GM19240 (cell line): Measurements from ENCODE around the gene TRABD2B.

Experiments used
- DNase-seq: peaks from one replicate; pipeline ENCODE4 v3.0.0; 2011; ENCODE audit warnings: low spot score; ENCODE audit not compliant: insufficient read length

Gene TRABD2B

DNA sequence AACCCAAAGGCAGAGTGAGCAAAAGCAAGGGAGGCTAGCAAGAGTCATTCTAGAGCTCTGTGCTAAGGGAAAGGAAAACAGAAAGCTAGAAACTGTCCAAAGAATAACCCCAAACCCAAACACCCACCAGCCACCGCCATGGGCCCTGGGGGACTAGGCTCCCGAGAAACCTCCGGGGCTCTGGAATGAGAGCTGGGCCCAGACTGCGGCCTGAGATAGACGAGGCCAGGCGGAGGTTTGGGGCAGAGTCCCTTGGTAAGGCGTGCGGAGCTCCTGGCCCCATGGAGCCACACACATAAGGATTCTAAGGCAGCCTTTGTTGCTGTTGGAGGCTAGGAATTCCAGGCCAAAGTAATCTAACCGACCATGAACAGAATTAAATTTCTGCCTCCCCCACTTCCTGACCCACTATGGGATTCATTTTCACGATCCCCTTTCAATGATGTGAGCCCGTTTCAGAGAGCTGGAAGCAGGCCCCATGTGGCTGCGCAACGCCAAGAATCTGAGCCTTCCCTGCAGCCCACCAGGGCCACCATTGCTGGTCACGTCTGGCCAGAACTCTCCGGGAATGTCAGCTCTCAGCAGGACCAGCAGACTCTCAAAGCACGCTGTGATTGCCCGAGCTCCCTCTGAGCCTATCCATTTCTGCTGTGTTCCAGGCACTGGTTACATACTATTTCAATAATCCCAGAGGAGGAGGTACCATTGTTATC lies 145.0 kb downstream of the TRABD2B start:
- no peak for DNase-seq

- no peak for DNase-seq
These were observed 146.7 kb downstream of the TRABD2B start for GRCh38 chr1:47850451-47850850.

DNA sequence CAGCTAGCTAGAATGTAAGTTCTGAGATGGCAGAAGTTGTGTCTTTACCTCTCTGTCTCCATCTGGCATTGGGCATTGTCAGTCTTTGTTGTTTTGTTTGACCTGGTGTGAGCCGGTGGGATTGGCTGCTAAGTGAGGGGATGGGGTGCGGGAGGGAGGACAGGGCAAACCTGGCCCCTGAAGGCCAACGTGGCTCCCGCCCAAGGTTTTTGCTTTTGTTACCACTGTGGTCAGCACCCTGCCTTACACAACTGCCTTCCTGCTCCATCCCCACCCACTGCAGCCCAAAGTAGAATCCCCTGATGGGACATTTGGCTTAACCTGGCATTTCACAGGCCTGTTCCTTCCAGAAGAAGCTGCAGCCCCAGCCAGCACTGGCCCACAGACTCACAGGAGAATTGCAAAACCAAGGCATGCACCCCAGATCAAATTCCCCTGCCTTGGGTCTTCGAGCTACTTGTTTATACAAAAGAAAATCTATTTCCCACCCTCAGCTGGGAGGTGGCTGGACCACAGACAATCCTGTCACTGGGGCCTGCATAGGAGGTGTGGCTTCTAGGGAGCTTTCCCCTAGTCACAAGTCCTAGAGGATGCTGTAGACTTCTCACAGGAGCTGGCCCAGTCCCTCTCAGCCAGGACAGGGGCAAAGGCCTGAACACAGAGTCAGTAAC lies 147.5 kb downstream of the TRABD2B start:
- DNase-seq = no peak

DNA sequence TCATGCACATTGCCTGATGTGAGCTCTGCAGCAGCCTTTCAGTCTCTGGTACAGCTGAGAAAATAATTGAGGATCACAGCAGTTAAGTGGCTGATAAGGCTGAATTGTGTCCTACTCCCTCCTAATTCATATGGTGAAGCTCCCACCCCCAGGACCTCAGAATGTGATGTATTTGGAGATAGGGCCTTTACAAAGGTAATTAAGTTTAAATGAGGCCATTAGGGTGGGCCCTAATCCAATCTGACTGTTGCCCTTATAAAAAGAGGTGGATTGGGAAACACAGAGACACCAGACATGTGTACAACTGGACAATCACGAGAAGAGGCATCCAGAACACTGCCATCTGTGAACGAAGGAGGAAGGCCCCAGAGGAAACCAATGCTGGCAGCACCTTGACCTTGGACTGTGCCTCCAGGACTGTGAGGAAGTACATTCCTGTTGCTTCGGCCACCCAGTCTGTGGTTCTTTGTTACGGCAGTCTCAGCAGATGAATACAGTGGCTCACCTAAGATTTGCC lies 148.1 kb downstream of the TRABD2B start:
- no peak for DNase-seq

DNA sequence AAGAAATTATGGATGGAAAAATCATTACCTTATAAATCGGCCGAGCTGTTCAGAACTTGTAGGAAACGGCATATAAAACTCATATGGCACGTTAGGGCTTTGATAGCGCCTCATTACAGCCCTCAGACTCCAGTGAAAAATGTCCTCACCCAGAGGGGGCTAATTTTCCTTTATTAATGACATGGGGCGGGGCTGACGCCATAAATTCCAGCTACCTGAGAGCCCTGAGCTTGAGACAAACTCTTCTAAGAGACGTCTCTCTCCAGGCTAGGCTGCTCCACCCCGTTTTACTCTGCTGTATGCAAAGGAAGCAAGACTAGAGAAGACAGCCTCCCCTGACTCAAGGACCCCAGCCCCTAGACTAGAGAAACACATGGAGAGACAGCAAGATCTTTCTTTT lies 149.4 kb downstream of the TRABD2B start:
- no peak for DNase-seq

- no peak for DNase-seq
These were observed 152.6 kb downstream of the TRABD2B start for GRCh38 chr1:47844558-47844955.

DNA sequence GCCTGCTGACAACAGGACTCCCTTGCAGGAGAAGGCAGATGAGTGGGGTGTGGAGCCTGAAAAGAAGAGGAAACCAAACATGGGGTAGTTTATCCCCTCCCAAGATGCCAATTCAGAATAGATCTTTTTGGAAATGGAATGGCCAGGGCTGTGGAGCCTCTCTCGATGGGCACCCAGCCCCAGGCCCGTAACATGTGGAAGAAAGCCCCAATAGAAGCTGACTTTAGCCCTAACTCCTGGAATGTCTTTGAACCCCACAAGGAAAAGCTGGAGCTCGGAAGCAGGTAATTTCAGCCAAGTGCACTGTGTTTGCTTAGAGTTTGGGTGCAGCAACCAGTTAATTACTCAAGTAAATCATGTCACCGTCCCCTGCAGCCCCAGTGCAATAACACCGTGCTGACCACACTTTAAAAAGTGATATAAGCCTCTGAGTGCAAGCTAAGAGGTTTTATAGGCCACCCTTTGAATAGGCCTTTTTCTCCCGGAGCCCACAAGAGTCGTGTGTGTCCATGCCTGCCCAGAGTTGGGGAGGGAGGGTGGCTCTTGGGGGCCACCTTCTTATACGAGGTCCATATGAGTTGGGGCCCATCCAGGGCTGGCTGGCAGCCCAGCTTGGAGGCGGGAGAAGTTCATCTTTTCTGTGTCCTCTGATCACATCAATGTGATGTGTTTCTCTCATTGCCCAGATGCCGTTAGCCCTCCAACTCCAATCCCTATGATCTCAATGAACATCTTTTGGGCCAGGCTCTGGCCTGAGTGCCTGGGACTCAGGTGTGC lies 153.2 kb downstream of the TRABD2B start:
- DNase-seq = no peak

DNA sequence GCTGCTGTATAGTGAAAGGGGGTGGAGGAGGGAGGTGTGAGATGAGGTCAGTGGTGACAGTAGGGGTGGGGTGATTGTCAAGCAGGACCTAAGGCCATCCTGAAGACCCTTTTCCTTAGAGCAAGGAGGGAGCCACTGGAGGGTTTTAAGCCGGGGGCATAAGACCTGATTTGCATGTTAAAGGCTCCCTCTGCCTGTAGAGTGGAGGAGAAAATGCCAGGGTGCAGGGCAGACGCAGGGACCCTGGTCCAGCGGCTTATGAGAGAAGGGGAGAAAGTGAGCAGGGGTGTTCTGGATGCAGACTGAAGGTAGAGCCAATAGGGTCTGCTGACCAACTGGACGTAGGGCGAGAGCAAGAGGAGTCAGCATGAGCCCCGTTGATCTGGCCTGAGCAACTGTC lies 154.1 kb downstream of the TRABD2B start:
- DNase-seq = no peak

DNA sequence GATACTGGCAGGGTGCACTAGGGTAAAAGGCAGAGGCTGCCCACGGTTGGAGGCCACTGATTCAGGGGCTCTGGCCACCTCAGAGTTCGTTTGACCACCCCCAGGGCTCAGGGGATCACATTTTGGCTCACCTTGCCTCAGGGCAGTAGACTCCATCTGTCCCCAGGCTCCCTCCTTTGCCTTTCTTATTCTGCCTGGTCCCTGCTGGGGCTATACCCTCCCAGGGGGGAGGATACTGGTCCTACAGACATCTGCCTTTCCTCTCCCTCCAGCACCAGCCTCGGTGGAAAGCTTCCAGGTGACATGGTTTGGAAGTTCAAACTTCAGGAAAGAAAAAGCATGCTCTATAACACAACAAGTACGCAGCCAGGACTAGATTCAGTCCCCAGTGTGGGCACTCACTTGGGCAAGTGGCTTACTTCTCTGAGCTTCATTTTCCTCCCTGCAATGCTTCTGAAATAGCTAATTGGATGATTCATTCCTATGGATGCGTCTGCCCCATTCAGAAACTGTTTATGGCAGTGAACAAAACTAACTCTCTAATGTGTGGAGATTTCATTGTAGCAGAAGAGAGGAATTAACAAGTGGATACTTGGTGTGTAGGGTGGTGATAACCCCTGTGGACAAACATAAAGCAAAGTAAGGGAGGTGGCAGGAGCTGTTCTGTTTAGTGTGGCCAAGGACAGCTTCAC lies 154.8 kb downstream of the TRABD2B start:
- no peak for DNase-seq

DNA sequence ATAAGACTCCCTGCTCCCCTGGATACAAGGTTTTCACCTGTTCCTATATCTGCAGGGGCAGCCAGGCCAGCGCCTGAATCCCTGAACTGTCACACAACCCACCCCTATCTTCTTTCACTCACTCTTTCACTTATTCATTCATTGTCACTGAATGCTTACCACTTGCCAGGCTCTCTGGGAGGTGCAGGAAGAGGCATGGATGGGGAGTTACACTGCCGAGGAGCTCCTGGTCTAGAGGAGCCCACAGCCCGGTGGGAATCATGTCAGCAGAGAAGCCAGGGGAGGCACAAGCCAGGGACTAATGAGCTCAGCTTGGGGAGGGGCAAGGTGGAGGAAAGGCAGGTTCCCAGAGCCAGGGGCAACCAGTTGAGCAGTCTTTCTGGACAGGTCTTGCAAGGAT lies 155.8 kb downstream of the TRABD2B start:
- no peak for DNase-seq

DNA sequence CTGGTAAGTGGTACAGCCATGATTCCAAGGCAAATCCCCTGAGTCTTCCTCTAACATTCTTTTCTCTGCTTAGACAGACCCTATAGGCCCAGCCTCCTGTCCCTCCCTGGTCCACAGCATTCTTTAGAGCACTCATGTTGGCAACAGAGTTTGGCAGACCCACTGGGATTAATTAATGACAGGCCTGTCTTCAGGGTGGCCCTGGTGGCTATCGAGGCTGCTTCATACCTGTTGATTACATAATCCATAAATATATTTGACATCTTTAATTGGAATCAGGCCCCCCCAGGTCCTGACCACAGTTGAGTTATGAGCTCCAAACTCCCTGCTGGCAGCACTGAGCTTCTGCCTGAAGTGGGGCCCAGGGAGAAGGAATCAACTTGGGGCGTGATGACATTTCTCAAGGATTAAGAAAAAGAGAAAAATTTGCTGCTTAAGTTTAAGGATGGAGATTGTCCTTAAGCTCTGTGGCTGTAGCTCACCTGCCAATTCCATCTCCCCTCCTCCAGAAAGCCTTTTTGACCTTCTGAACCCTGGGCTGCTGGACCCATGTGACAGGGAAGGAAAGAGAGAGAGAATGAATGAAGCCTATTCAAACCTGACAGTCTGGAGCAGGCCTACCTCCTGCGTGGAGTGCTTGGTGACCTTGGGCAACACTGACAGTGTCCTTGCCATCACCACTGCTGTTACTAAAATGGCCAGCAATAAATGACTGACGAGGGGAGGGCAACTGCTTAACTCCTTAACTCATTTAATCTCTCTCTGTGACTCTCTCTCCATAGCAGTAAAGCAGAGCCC lies 156.6 kb downstream of the TRABD2B start:
- DNase-seq = no peak

DNA sequence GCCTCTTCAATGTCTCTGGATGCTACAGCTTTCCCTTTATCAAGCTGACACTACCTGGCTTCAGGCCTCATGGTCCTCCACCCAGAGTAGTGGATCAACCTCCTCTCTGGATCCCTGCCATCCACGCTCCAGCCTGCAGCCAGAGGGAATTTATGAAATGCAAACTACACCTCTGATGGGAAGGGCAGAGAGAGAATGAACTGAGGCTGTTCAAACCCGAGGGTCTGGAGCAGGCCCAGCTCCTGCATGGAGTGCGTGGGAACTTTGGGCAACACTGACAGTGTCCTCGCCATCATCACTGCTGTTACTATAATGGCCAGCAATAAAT lies 157.8 kb downstream of the TRABD2B start:
- DNase-seq = no peak

DNA sequence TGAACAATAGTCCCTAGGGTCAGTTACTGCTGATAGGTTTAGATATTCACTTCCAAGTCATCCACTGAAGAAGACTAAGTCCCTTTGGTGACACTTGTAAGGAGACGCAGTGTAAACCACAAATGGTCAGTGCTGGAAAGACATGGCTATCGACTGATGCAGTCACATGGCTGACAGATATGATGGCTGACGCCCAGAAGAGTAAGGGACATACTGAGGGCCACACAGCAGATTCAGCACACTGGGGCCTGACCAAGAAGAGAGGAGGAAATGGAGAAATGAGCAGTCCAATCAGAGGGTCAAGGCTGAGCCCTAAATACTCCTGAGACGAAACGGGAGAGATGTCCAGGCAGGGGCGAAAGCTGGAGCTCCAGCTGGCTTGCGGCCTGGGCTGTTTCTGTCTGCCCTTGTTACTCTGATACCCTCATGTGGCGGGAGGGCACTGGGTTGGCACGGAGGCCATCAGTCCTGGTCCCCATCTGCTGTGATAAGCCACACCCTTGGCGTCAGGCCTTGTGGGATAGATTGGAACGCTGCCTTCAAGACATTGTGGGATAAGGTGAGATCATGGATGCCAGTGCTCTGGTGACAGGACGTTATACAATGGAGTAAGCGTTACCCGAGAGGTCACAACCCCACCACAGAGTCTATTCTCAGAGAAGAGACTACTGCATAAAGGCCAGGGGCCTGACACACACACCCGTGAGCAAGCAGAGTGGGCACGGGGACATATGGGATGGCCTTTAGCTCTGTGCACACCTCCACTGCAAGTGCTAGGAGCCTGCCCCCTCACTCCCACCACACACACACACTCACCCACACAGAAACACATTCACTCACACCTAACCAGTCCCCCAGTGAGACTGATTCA lies 158.4 kb downstream of the TRABD2B start:
- no peak for DNase-seq

GRCh38 chr1:47837866-47838561 lies 159.2 kb downstream of the TRABD2B start:
- no peak for DNase-seq

- DNase-seq = no peak
These were observed 159.9 kb downstream of the TRABD2B start for GRCh38 chr1:47837056-47837830.

GRCh38 chr1:47835409-47835808 lies 161.8 kb downstream of the TRABD2B start:
- no peak for DNase-seq

- no peak for DNase-seq
These were observed 162.9 kb downstream of the TRABD2B start for GRCh38 chr1:47834326-47834725.

GRCh38 chr1:47830641-47831333 lies 166.4 kb downstream of the TRABD2B start:
- DNase-seq = no peak
